ENCODE results near the gene C3. TPM values are rescaled to one million over a fixed set of nuclear protein-coding genes. Genes with fewer than 3 reads are reported as not detected.
A peak's percentile ranks its signal among the peaks of the same experiment; 100 is the strongest.

Gene C3
- total RNA-seq, 1 experiment from 2014 or later, result 2.2 TPM

GRCh38 chr19:6736917-6737283 is 16.4 kb upstream of the C3 start:
- Histone ChIP-seq H3K9me3 (no peaks in the 10 kb centered on the region), H3K27me3 (no peaks in the 10 kb centered on the region), H3K36me3 (peaks cover 4% of the 10 kb centered on the region), H3K4me3 (peak overlapping the region; percentile 81)
- DNase-seq, result no peak

GRCh38 chr19:6736169-6736916 is 15.9 kb upstream of the C3 start:
- Histone ChIP-seq H3K4me3 (peak overlapping the region; percentile 81), H3K27me3 (no peaks in the 10 kb centered on the region), H3K36me3 (peaks cover 3% of the 10 kb centered on the region), H3K9me3 (no peaks in the 10 kb centered on the region)
- peak; percentile 70 for DNase-seq

- DNase-seq, result no peak
- H3K36me3 ChIP-seq, result no peaks in the 10 kb centered on the region
- no peaks in the 10 kb centered on the region for H3K27me3 ChIP-seq
- no peak overlapping the region for H3K4me3 ChIP-seq
- no peaks in the 10 kb centered on the region for H3K9me3 ChIP-seq
These were observed 14.9 kb upstream of the C3 start for GRCh38 chr19:6735181-6735911.

GRCh38 chr19:6734096-6734696 is 13.7 kb upstream of the C3 start:
- no peaks in the 10 kb centered on the region for H3K9me3 ChIP-seq
- H3K36me3 ChIP-seq, result no peaks in the 10 kb centered on the region
- no peak for DNase-seq
- no peaks in the 10 kb centered on the region for H3K27me3 ChIP-seq
- no peak overlapping the region for H3K4me3 ChIP-seq

GRCh38 chr19:6733338-6734095 is 13.1 kb upstream of the C3 start:
- no peak for DNase-seq
- no peak overlapping the region for H3K4me3 ChIP-seq
- H3K27me3 ChIP-seq, result no peaks in the 10 kb centered on the region
- H3K9me3 ChIP-seq, result no peaks in the 10 kb centered on the region
- H3K36me3 ChIP-seq, result no peaks in the 10 kb centered on the region

GRCh38 chr19:6732803-6733337 is 12.4 kb upstream of the C3 start:
- Histone ChIP-seq H3K36me3 (no peaks in the 10 kb centered on the region), H3K9me3 (no peaks in the 10 kb centered on the region), H3K27me3 (no peaks in the 10 kb centered on the region), H3K4me3 (no peak overlapping the region)
- no peak for DNase-seq

GRCh38 chr19:6731822-6732221 is 11.4 kb upstream of the C3 start:
- Histone ChIP-seq H3K36me3 (no peaks in the 10 kb centered on the region), H3K4me3 (no peak overlapping the region), H3K27me3 (no peaks in the 10 kb centered on the region), H3K9me3 (no peaks in the 10 kb centered on the region)
- no peak for DNase-seq

GRCh38 chr19:6730941-6731670 is 10.7 kb upstream of the C3 start:
- Histone ChIP-seq H3K9me3 (no peaks in the 10 kb centered on the region), H3K36me3 (no peaks in the 10 kb centered on the region), H3K4me3 (no peak overlapping the region), H3K27me3 (no peaks in the 10 kb centered on the region)
- DNase-seq, result no peak

GRCh38 chr19:6730153-6730804 is 9.8 kb upstream of the C3 start:
- Histone ChIP-seq H3K4me3 (no peak overlapping the region), H3K27me3 (no peaks in the 10 kb centered on the region), H3K9me3 (no peaks in the 10 kb centered on the region), H3K36me3 (no peaks in the 10 kb centered on the region)
- no peak for DNase-seq

- H3K4me3 ChIP-seq, result no peak overlapping the region
- no peaks in the 10 kb centered on the region for H3K36me3 ChIP-seq
- no peak for DNase-seq
- no peaks in the 10 kb centered on the region for H3K27me3 ChIP-seq
- no peaks in the 10 kb centered on the region for H3K9me3 ChIP-seq
These were observed 9.2 kb upstream of the C3 start for GRCh38 chr19:6729573-6730152.

GRCh38 chr19:6728346-6728745 is 7.9 kb upstream of the C3 start:
- no peak for DNase-seq
- Histone ChIP-seq H3K4me3 (no peak overlapping the region), H3K27me3 (no peaks in the 10 kb centered on the region), H3K9me3 (no peaks in the 10 kb centered on the region), H3K36me3 (no peaks in the 10 kb centered on the region)

GRCh38 chr19:6725513-6726231 is 5.2 kb upstream of the C3 start:
- Histone ChIP-seq H3K27me3 (no peaks in the 10 kb centered on the region), H3K4me3 (no peak overlapping the region), H3K36me3 (no peaks in the 10 kb centered on the region), H3K9me3 (no peaks in the 10 kb centered on the region)
- DNase-seq, result no peak

- H3K27me3 ChIP-seq, result no peaks in the 10 kb centered on the region
- no peak for DNase-seq
- H3K36me3 ChIP-seq, result no peaks in the 10 kb centered on the region
- H3K9me3 ChIP-seq, result no peaks in the 10 kb centered on the region
- H3K4me3 ChIP-seq, result no peak overlapping the region
These were observed 4.4 kb upstream of the C3 start for GRCh38 chr19:6724631-6725492.

- no peak for DNase-seq
- Histone ChIP-seq H3K36me3 (no peaks in the 10 kb centered on the region), H3K9me3 (no peaks in the 10 kb centered on the region), H3K27me3 (no peaks in the 10 kb centered on the region), H3K4me3 (no peak overlapping the region)
These were observed 3.3 kb upstream of the C3 start for GRCh38 chr19:6723738-6724137.

Data from MG63 (cell line).